Measurements from ENCODE around the gene OTUD3.
"Not testable (repeated sequence)": the region's sequence is repeated elsewhere in the genome, so short reads cannot be mapped to it uniquely, and the experiment has no call there.

Gene OTUD3

DNA sequence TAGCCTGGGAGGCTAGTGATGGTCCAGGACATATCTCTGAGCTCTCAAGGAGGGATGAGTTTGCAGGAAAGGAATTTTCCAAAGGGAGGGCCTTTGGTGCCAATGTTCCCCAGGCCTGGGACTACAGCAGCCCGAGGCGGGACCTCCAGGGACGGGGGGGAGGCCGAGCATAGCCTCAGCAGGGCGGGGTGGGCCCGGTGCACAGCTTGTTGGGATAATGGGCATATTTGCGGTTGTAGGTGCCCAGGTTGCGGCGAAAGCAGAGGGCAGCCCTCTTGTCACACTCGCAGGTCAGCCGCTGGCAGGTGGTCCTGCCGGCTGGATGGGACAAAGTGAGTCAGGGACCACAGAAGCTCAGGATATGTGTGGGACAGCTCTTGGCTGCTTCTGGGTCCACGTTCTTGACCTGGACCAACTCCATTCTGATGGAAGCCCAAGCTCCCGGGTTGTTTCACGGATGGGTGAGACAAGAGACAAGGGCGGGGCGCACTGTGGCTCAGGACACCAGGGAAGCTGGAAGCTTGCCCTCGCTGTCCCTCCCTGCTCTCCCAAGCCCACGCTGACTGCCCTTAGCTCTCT is 38.0 kb downstream of the OTUD3 start:
- no peak for DNase-seq (ENCODE audit: low spot score)

DNA sequence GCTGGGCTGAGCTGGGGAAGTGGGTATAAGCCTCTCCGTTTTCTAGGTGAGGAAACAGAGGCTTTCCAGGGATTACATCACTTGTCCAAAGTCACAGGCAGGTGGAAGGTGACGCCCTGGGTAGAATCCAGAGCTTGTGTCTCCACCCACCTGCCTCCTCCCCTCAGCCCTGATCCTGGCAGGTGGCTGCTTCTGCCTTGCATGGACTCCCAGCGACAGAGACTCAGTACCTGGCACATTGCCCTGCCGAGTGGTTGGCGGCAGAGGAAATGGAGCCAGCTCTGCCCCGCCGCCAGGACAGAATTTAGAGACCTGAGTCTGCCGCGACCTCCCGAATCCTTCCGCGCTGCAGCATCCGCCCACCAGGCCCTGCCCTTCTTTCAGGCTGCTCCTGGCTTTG is 39.1 kb downstream of the OTUD3 start:
- peak; percentile 59 for DNase-seq (ENCODE audit: low spot score)

DNA sequence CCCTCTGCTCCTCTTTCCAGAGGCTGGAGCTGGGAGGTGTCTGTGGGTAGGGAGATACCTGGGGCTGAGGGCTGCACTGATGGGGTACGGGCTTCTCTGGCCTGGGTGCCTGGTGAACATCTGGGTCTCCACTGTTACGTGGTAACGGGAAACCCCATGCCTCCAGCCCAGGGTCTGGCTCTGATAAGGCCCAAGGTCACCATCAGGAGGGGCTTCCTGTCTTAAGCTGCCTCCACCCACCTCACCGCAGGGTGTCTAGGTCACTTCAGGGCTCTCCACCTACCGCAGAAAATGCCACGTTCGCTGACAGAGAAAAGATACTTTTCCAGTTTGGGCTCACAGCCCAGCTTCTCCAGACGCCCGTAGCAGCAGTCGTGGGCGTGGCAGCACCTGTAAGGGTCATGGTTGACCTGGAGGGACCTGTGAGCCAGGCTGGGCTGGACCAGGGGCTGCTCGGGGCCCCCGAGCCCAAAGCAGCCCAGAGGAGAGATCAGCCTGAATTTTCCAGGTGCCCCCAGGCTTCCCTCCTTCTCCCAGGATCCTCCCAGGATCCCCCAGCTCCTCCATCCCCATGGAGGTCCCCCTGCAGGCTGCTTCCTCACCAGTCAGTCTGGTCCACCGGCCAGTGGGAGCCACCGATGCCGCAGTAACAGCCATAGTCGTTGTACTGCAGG is 40.0 kb downstream of the OTUD3 start:
- no peak for DNase-seq (ENCODE audit: low spot score)

DNA sequence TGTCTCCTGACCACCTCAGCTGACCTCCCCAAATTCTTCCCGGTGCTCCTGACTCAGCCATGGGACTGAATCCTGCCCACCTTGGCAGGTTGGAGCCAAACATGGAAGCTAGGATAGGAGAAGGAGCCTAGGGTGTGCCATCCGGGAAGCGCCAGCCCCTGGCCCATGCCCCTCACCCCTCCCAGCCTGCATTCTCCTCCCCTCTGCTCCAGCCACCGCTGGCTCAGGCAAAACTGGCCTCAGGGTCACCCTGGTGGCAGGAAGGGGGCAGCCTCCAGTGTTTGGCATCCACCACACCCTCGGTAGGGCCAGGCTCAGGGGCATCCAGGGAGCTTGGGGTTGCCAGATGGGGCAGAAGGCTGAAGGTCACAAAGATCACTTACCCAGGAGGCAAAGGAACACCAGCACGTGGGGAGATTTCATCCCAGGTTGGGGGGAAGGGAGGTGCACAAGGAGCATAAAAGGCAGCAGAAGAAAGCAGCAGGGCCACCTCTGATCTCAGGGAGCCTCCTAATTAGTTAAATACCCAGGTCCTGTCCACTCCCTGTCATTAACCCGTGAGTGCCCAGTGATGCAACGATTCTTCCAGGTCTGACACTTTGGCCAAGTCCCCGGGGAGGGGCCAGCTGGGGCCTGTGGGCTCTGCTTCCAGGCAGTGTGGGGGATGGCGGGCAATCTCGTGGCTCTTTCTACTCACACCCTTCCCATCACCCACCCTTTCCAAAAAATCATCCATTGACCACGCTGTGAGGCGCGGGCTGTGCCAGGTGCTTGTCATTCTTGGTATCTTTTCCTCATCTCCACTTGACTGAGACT is 41.1 kb downstream of the OTUD3 start, which contains the start of gene PLA2G2E:
PLA2G2E (minus strand) TSS at position 481 of the 816 bp plus-strand sequence; CDS start at position 423, 58 bp downstream.
- DNase-seq (ENCODE audit: low spot score) = no peak

DNA sequence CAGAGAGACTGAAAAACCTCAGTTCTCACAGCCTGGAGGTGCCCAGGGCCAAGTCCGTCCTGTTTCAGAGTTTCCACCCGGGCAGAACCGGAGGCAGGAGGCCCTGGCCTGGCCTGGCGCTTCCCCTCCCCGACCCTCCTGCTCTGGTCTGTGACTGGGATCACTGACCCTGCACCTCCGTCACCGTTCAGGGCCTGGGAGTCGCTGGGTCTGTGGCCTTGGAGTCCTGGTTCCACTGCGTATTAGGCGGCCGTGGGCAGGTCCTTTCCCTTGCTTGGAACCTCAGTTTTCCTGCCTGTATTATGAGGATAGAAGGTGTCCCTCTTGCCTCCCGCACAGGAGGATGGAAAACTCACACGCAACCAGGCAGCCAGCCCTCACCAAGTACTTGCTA is 41.8 kb downstream of the OTUD3 start:
- DNase-seq (ENCODE audit: low spot score) = no peak

DNA sequence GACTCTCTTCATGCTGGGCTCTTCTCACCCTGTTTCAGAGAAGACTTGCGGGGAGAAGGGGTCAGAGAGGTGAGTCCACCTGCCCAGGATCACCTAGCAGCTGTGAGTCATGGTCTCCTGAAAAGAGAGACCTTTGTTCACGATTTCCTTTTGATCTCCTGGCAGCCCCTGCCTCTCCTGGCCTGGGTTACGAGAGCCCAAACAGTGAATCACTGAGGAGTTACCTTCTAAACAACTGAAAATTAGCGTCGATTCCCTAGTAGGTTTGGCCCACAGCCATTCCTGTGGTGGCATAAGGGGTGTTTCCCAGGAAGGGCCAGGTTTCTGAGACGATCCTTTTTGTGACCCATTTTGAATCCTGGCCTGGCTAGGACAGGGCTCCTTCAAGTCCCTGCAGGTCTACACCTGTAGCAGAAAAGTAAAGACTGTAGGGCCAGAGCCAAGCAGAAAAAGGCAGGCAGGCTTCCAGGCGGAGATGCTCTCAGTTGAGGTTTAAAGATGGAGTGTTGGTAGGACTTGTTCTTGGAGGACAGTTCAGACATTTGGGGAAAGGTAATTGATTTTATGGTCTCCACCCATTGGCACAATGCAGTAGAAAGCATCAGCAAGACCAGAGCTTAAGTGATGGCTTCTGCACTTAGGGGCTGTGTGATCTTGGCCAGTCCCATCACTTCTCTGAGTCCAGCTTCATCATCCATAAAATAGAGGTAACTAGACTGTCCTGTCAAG is 43.3 kb downstream of the OTUD3 start:
- DNase-seq (ENCODE audit: low spot score) = no peak

DNA sequence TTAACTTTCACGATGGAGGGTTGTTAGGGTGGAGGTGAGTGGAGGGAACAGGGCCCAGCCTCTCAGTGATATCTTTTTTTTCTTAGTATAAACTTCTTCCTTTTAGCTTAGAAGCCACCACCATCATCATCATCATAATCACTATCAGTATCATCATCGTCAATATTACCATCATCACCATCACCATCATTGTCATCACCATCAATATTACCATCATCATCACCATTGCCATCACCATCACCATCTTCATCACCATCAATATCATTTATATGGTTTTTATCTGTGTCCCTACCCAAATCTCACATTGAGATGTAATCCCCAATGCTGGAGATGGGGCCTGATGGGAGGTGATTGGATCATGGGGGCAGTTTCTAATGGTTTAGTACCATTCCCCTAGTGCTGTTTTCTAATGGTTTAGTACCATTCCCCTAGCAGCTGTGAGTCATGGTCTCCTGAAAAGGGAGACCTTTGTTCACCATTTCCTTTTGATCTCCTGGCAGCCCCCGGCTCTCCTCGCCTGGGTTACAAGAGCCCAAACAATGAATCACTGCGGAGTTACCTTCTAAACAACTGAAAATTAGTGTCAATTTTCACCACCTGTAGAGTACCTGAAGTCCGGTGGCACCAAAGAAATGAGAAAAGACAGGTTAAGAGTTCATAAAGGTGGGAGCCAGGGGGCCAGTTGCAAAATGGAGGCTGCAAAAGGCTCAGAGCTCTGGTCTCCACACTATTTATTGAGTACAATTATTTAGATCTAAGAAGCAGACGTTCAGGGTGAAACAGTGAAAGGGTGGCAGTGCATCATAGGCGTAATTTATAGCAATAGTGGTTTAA is 44.3 kb downstream of the OTUD3 start:
- no peak for DNase-seq (ENCODE audit: low spot score)

DNA sequence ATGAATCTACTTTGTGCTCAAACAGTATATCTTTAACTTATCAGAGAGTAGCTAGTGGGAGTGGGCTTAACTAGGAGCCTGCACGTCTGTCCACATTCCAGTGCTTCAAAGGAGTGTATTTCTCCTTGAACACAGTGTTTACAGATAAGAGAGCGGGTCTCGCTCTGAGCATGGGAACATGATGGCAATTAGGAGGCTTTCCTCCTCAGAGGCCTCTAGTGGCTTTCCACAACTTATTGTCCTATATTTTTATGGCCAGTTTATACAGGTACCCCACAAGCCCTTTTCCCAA is 44.9 kb downstream of the OTUD3 start:
- not testable (repeated sequence) for DNase-seq (ENCODE audit: low spot score)

DNA sequence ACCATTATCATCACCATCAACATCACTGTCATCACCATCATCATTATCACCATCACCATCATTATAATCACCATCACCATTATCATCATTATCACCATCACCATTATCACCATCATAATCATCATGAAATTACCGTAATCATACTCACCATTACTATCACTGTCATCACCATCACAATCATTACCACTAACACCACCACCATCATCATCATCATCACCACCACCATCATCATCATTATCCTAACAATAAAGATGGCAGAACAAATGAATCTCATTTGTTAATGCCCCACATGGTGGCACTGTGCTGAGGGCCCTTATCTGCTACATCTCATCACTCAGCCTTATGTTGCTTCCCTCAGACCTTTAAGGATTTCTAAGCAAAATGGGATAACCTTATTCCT is 50.7 kb downstream of the OTUD3 start:
- DNase-seq (ENCODE audit: low spot score) = no peak

DNA sequence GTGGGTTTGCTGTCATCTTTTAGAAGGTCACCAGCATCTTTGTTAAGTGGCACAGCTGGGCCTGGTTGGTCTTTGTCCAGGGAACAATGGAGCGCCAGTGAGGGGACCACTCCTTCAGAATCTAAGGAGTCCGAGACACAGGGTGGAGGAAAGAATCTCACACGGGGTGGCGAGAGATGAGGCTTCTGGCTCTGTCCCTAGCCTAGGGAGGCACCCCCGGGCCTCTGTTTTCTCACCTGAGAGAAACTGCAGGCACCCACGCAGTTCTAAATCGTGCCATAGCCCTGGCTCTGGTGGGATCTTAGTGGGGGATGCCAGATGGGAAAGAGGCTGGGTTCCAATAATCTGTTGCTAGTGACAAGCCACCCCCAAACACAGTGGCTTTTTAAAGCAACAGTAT is 52.1 kb downstream of the OTUD3 start:
- DNase-seq (ENCODE audit: low spot score) = no peak

DNA sequence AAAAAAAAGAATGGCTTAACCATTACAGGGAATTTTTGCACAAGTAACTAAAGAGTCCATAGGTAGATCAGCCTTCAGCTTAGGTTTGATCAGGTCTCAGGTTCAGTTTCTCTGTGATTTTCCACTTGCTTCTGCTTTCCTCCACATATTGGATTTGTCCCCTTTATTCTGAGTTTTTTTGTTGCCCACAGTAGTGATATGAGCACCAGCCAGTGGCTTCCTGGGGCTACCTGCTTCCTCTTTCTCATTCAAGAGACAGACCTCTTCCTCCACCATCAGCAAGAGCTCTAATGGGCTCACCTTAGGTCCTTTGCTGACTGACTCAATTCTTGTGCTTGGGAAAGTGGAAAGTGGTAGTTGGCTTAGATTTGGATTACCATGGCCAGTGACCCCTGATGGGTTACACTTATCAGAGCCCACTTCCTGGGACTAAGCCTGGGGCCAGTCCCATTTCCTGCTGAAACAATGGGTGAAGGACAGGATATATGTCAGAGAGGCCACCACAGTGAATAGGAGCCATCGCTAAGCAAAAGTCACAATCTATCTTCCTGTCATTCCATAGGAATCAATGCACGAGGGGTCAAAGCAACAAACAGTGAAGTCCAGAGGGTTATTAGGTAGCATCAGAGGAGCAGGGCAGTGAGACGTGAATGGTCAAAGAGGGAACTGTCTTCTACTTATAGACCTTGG is 54.0 kb downstream of the OTUD3 start:
- DNase-seq (ENCODE audit: low spot score) = no peak

DNA sequence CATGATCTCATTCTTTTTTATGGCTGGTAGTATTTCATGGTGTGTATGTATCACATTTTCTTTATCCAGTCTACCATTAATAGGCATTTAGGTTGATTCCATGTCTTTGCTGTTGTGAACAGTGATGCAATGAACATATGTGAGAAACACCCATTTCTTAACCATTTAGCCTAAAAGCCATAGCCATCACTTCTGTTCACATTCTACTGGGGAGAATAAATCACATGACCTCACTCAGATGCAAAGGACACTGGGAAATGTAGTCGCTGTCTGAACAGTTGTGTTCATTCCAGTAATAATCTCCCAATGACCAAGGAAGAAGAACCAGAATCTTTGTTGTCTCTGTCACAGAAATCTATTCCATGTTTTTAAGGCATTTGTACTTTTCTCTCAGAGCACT is 56.3 kb downstream of the OTUD3 start:
- DNase-seq (ENCODE audit: low spot score) = no peak

DNA sequence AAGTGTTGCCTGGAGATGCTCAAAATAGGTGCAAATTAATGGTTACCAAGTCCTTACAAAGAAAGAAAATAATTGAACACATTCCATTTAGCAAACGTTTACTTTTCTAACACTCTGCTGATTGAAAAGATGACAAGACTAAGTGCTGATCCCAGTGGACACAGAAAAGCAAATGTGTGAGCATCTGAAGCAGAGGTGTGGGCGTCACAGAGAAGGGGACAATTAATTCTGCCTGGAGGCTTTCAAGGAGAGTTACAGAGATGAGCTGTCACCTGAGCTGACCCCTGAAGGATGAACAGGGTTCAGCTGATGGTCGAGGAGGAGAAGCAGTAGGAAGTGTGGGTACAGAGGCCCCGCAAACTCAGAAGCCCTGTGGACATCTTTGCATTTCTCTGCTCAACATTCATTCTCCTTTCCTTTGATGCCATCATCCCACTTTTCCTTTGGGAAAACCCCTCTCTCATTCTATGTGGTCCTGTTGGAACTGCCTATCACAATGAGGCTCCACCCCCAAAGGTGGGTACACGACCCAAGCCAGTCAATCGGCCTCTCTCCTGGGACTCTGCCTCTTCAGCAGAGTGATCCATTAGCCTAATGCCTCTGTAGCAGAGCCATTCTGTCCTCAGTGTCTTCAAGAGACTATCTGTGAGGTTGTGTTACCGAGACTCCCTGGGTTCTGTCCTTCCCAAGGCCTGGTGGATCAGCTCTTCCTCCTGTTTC is 58.5 kb downstream of the OTUD3 start:
- DNase-seq (ENCODE audit: low spot score) = no peak

DNA sequence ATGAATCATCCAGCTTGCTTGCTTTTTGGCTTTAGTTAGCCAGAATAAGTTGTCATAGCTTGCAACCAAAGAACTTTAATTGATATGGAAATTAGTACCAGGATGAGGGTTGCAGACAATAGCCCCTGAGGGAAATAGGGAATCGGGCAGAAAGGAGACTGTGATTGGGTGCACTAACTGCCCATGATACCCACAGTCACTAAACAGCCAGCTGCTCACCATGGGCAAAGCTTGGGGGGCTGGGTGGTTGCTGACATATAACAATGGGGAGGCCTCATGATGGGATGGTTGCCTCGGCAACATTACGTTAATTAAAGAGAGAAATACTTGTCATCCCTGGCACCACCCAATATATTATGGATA is 59.0 kb downstream of the OTUD3 start:
- DNase-seq (ENCODE audit: low spot score) = no peak

DNA sequence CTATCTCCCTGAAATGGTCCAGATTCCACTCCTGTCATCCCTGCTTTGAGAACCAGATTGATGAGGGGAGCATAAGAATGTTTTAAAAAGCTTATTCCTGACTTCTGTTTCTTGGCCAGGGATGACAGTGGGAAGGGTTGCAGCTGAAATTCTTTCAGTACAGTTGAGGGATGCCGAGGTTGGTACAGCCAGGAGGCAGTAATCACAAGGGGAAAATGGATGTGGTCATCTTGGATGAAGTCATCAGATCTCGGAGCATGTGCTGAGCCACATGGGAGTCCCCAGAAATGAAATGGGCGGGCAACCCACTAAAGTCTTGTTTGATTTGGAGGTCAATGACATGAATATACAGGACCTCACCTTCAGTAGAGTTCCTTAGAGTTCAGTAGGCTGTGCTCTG is 59.9 kb downstream of the OTUD3 start:
- no peak for DNase-seq (ENCODE audit: low spot score)

DNA sequence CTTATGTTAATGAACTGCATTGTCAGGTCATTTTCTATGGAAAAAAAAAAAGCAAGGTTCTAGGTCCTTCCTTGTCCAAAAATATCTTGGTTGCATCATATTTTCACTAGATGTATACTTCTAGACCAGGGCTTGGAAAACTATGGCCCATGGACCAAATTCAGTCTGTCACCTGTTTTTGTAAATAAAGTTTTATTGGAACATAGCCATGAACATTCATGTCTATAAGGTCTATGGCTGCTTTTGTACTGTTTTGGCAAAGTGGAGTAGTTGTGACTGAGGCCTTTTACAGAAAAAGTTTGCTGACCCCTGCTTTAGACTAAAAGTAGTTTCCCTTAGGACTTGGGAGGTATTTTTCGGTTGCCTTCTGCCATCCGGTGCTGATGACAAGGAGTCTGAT is 60.5 kb downstream of the OTUD3 start:
- DNase-seq (ENCODE audit: low spot score) = no peak

DNA sequence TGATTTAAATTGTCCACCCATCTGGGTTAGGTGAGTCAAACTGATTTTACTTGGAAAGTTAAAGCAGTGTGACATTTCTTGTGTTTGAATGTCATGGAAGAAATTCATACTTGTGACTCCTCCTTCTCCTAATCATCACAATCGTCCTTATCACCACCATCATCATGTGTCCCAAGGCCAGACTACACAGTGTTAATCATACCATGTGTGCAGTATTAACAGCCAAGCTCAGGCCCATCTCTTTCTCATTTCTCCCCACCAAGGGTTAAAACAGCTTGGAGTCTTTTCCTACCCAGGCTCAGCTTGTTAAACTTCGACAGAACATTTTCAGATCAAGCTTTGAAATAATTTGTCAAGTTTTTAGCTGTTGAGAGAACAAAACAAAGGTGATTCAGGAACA is 63.7 kb downstream of the OTUD3 start:
- DNase-seq (ENCODE audit: low spot score) = no peak

DNA sequence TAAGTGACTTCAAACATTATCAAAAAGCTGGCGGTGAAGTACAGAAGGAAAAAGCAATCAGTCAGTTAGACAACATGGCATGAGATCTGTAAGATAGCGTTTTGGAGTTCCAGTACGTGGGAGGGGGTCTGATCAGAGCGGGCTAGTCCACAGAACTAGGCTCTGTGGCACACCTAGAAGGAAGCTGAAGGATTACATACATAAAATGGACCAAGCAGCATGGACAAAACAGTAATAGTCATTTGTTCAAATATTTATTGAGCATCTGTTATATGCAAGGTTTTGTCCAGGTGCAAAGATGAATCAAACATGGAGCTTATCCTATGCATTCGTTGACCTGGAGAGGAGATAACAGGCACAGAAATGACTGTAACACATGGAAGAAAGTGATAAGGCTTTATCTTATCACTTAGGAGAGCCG is 64.1 kb downstream of the OTUD3 start:
- DNase-seq (ENCODE audit: low spot score) = no peak

DNA sequence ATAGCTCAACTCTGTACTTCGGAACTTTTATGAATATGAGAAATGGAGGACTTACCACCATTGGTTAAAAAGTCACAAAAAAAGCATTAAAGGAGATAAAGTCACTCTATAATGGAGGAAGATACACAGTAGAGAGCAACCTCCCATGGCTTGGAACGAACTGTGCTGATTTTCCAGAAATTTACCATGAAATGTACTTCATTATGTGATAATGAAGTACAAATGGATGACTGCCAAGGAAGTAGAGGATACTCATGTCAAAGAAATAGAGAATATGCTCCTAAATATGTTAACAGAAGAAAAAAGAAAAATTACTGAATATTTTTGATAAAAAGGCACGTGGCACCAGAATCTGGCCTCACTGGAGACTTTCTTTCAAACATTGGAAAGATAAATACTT is 64.8 kb downstream of the OTUD3 start:
- DNase-seq (ENCODE audit: low spot score) = no peak

DNA sequence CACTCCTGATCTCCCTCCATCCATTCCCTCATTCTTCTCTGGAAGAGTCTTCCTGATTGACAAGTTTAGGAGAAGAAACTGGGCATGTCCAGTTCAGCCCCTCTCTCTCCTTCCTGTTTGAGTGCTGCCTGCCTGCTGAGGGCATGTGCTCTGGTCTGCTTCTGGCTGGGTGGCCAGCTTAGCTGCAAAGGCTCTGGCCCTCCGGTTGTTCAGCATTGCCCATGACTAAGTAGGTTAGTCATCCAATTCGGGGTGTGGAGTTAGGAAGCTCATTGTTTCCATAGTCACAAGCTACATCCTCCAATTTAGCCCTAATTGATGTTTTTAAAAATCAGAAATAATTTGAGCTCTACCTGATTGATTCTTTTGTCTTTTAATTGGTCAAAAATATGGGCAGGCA is 66.8 kb downstream of the OTUD3 start:
- DNase-seq (ENCODE audit: low spot score) = no peak

DNA sequence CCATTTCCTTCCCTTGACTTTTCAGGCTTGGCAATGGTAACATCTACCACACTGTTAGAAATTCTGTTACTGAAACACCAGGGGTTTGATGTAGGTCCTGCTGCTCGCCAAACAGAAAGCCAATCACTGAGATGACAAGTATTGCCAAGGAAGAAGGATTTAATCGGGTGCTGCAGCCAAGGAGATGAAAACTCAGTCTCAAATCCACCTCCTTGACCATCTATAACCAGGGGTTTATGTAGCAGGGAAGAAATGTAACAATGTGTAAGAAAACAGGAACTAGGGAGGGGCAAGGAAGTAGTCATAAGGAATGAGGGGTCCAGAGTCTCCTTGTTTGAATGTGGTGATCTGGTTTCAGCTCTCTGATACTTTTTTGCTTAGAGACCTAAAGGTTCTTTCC is 71.9 kb downstream of the OTUD3 start:
- DNase-seq (ENCODE audit: low spot score) = no peak
